HG03139 (cell line): ENCODE results near the gene GRAMD1C.
"Not testable (repeated sequence)": the region's sequence is repeated elsewhere in the genome, so short reads cannot be mapped to it uniquely, and the experiment has no call there.

ENCODE experiments used
- ATAC-seq: cut with Tn5 transposase; IDR thresholded peaks from one replicate; pipeline ENCODE4 v1.9.1; 2021; ENCODE audit not compliant: unreplicated experiment

GRAMD1C gene

GRCh38 chr3:113850391-113850790, 11.8 kb downstream of the GRAMD1C start:
- ATAC-seq: not testable (repeated sequence)

DNA sequence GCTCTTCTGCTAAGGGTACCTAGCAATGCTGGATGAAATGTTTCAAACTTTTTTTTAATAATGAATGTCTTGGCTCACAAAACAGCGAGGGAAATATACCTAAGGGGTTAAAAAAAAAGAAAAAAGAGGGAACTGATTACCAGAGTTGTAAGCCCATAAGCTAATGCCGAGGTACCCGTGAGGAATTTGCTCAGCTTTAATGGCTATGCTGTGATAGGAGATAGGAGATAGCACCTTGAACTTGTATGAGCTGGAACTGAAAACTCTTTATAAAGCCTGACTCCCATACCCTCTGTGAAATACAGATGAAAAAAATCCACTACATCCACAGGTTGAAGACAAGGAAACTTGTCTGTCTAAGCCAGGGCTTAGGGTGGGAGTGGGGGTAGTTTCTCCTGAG, 13.9 kb downstream of the GRAMD1C start:
- no peak for ATAC-seq

GRCh38 chr3:113867506-113867905, 28.9 kb downstream of the GRAMD1C start:
- no peak for ATAC-seq

GRCh38 chr3:113873293-113873692, 34.7 kb downstream of the GRAMD1C start:
- ATAC-seq: no peak

- ATAC-seq: no peak
Observed at GRCh38 chr3:113873814-113874526, 35.4 kb downstream of the GRAMD1C start.

DNA sequence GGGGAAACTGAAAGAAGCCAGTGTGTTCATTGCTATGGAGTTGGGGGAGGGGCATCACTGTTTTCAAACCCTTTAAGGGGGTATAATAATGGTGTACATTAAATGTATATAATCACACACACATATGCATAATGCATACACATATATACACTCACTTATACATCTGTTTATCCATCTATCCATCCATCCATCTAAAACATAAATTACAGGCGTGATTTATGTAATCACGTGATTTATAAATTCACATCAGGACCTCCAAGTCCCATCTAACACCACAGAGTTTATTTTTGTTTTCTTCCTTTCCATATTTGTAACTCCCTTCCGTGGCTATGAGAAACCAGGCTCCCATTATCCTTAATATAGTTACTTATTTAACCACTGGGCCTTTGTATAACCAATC, 39.8 kb downstream of the GRAMD1C start:
- no peak for ATAC-seq

DNA sequence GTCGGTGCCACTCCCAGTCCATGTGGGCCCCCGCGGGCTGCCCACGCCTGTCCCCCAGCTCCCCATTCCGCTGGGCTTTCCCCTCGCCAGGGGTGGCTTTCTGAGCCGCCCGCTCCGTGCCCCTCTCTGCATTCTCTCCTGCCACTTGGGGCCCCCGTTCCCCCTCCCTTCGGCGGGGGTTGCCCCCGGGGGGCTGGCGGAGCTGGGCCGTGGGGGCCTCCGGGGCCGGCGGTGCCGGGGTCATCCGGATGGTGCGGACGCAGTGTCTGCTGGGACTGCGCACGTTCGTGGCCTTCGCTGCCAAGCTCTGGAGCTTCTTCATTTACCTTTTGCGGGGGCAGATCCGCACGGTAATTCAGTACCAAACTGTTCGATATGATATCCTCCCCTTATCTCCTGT, 46.5 kb downstream of the GRAMD1C start:
- ATAC-seq: no peak

GRCh38 chr3:113890256-113890900, 51.8 kb downstream of the GRAMD1C start:
- no peak for ATAC-seq

GRCh38 chr3:113894927-113895326, 56.3 kb downstream of the GRAMD1C start:
- no peak for ATAC-seq

DNA sequence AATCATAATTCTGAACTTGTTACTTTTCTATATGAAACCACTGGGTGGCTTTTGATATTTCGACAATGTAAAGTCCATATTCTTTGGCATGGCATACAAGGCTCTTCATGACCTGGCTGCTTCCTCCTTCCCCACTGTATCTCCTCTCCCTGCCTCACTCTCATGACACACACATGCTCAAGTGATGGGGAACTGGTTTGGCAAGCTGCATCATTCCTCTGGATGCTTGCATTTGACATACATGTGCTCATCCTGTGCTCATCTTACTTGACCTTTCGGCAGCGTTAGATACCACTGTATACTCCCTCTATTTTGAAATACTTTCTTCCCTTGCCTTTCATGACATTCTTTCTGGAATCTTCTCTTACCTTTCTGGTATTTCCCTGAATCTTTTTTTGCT, 57.4 kb downstream of the GRAMD1C start:
- ATAC-seq: no peak

DNA sequence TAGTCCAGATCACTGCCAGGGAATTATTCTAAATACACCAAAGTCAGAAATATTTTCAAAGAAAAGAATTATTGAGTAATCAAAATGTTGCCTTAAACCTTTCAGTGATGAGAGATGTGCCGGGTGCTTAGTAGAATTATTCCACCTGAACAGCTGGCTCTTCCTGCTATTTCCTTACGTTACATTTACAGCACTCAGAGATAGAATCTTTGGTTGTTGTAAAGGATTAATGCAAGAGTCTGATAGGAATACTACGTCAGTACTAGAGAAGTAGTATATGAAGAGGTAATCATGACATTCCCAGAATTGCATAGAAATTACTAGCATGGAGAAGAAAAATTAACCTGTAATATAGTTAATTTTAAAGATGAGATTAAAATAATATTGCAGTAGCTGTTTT, 58.3 kb downstream of the GRAMD1C start:
- ATAC-seq: no peak

DNA sequence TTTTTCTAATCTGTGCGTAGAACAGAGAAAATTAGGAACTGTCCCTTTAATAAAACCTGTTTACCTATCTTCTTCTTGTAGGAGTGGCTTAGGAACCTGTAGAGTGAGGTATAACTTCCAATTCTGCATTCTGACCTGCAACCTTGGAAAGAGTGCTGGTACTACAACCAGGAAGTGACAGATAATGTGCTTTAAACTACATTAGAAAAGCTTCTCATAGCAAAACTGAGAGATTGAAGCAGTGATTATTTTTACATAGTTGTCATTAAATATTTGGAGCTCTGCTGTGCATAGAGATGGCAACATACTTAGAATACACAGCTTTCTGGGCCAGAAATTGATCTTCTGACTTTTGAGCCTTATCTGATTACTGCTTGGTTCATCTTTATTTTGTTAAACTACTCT, 58.8 kb downstream of the GRAMD1C start:
- ATAC-seq: no peak

DNA sequence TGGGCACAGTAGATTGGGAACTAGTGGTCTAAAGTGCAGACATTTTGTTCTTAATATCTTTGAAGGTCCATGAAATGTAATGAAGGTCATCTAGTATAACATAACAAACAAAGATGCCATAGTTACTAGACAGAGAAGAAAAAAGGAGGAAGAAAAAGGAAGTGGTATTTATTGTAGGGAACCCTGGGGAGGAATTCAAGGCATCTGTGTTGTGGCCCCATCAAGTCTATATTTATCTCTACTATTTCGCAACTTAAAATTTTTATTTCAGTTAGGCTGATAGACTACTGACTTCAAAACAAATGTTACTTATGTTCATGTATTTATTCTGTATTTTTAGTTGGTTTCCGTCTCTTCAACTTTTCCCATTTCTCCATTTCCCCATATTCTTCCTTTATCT, 60.3 kb downstream of the GRAMD1C start:
- no peak for ATAC-seq

- ATAC-seq: no peak
Observed at GRCh38 chr3:113906568-113907140, 68.1 kb downstream of the GRAMD1C start.

GRCh38 chr3:113908133-113908532, 69.5 kb downstream of the GRAMD1C start:
- ATAC-seq: no peak

- no peak for ATAC-seq
Observed at GRCh38 chr3:113910966-113911365, 72.4 kb downstream of the GRAMD1C start.

- ATAC-seq: peak; percentile 95
Observed at GRCh38 chr3:113912552-113913236, 74.1 kb downstream of the GRAMD1C start.

GRCh38 chr3:113914646-113915045, 76.1 kb downstream of the GRAMD1C start:
- ATAC-seq: no peak

GRCh38 chr3:113927556-113927955, 89.0 kb downstream of the GRAMD1C start:
- ATAC-seq: no peak

DNA sequence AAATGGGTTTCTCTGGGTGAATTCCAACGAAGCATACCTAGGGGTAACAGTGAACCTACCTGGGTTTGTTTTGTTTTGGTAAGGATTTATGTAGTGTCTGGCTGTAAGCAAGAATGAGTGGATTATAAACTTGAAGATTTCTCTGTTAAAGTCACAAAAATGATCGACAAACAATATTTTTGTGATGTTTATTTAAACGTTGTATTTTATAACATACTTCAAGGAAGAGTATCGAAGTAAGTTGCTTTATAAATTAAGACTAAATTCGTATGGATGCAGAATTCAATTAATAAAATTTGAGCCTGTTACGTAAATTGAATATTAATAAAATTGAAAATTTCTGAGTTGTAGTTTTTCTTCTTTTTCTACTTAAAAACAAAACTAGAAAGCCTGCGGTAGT, 108.2 kb downstream of the GRAMD1C start:
- no peak for ATAC-seq

DNA sequence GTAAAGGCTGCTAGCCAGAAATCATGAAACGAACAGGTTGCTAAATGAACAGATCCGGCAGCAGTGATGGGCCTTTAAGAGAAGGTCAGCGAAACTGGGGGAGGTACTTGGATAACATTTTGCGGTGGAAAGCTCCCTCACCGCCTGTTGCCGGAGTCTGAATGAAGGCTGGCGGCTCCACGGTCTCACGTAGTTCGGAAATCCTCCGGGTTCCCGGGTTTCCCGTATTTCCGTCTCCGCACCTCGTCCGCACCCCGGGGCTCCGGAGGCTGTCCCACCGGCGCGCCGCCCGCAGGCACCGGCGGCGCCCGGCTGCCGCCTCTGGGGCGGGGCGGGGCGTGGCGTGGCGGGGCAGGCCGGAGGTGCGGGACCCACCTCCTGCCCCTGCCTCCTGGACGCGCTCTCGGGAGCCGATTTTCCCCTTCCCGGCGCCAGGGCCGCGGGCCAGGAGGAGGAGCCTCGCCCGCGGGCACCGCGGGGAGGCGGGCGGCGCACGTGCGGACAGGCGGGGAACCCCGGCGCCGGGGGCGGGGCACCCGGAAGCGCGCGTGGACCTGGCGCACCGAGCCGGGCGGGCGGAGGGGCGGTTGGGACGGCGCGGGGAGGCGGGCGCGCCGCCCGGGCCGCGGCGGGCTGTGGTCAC, 108.9 kb downstream of the GRAMD1C start, which contains the start of gene ZDHHC23:
Gene ZDHHC23, plus strand, starts transcription at position 642 of the 643 bp plus-strand sequence. CDS start 790 bp downstream, outside the sequence.
- ATAC-seq: peak; percentile 63
